Measurements from ENCODE around the gene TCAIM.

DNA sequence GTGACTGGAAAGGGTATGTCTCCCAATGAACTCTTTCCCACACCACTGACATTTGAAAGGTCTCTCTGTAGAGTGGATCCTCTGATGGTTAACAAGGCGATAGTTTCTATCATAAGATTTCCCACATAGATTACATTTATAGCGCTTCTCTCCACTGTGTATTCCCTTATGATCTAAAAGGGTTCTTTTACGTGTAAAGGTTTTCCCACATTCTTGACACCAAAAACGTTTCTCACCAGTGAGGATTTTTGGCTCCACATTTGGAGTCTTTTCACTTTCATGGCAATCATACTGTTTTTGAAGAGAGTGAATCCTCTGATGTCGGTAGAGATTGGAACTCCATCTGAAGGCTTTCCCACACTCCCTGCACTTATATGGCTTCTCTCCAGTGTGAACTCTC, 108.4 kb downstream of the TCAIM start:
- TF ChIP-seq EZH2 (IDR thresholded peaks at IDR 0.05; ENCODE audit: borderline replicate concordance, insufficient read depth, low read length, poor library complexity, severe bottlenecking), result no peak
- no peak for TF ChIP-seq CTCF (IDR thresholded peaks at IDR 0.05; ENCODE audit: poor library complexity, severe bottlenecking)
- TF ChIP-seq MXI1 (conservative IDR thresholded peaks at IDR 0.05; ENCODE audit: poor library complexity, severe bottlenecking), result no peak
- TF ChIP-seq TAF1 (IDR thresholded peaks at IDR 0.05; ENCODE audit: low read depth), result no peak
- no peak for TF ChIP-seq POLR2AphosphoS5 (IDR thresholded peaks at IDR 0.05)

Data from neural cell (in vitro differentiated cells).